Activated T-cell treated with anti-CD3 and anti-CD28 coated beads, Interleukin-2, amount 50 U/mL, for 4 hours (primary cell): ENCODE data around the gene SKA1. TPM values are rescaled to one million over a fixed set of nuclear protein-coding genes. Genes with fewer than 3 reads are reported as not detected.
"Not testable (repeated sequence)": the region's sequence is repeated elsewhere in the genome, so short reads cannot be mapped to it uniquely, and the experiment has no call there.

Experiments
- ATAC-seq, 2 donors: fragments of 200-7000 bp; cut with Tn5 transposase; one replicate each; pipeline ENCODE4 v1.10.0; 2021
- DNase-seq: peaks from one replicate; pipeline ENCODE4 v3.0.0-alpha.2; 2020
- H3K27me3 Mint-ChIP-seq: one replicate; pipeline ENCODE4 v1.8.0; 2021; ENCODE audit warnings: low read depth, mixed read lengths
- H3K36me3 Mint-ChIP-seq: one replicate; pipeline ENCODE4 v1.8.0; 2022; ENCODE audit warnings: mixed read lengths; ENCODE audit not compliant: insufficient read depth
- H3K4me1 Mint-ChIP-seq: one replicate; pipeline ENCODE4 v1.8.0; 2021; ENCODE audit warnings: low read depth, mixed read lengths
- H3K4me3 Mint-ChIP-seq: one replicate; pipeline ENCODE4 v1.8.0; 2021; ENCODE audit warnings: mild to moderate bottlenecking, moderate library complexity, mixed read lengths
- H3K9me3 Mint-ChIP-seq: one replicate; pipeline ENCODE4 v1.8.0; 2021; ENCODE audit warnings: mixed read lengths
- total RNA-seq, 3 donors: library from RNA; stranded (reverse); gene quantifications; one replicate each; pipeline ENCODE4 v1.2.1, GENCODE V29; 2021

Gene SKA1
- total RNA-seq, 3 donors from 2014 or later: 3.3 to 5.4 (median 3.9) TPM

- no peak for ATAC-seq
- Mint-ChIP-seq H3K36me3 (no peaks in the 10 kb centered on the region), H3K4me1 (peaks cover 5% of the 10 kb centered on the region), H3K4me3 (no peak overlapping the region), H3K9me3 (peaks cover 13% of the 10 kb centered on the region), H3K27me3 (peaks cover 31% of the 10 kb centered on the region)
- no peak for DNase-seq
Measured at GRCh38 chr18:50369672-50370071, 5.2 kb upstream of the SKA1 start.

GRCh38 chr18:50372743-50373142 lies 2.1 kb upstream of the SKA1 start:
- Mint-ChIP-seq H3K27me3 (peaks cover 20% of the 10 kb centered on the region), H3K9me3 (peaks cover 13% of the 10 kb centered on the region), H3K4me1 (peaks cover 12% of the 10 kb centered on the region), H3K36me3 (no peaks in the 10 kb centered on the region), H3K4me3 (no peak overlapping the region)
- DNase-seq: no peak
- no peak for ATAC-seq

DNA sequence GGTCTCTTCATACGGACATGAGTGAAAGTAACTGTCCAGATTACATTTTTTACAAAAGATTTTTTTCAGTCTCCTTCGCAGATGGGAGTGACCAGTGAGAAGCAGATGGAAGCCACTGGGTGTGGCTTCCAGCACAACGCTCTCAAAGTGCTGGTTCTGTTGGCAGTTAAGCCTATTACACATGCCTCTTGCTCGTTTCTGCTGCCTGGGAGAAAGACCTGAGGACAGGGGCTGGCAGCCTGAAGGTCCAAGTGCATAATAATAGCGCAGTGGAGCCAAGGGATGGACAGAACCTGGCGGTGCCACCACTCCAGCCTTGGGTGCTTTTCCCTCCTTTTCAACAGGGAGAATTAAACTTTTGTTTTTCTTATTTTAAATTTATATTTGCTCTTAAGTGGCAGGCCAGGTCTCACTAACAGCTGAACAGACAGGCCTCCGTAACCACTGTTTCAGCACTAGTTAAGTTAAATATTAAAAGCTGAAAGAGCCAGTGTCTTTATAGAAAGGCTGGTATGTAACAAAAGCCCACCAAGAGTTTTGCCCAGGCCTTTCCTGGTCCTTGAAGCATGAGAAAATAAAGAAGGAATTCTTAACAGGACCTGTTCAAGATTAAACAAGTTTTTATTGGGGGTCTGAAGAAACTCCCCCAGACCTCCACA lies 1.2 kb upstream of the SKA1 start:
- DNase-seq: no peak

DNA sequence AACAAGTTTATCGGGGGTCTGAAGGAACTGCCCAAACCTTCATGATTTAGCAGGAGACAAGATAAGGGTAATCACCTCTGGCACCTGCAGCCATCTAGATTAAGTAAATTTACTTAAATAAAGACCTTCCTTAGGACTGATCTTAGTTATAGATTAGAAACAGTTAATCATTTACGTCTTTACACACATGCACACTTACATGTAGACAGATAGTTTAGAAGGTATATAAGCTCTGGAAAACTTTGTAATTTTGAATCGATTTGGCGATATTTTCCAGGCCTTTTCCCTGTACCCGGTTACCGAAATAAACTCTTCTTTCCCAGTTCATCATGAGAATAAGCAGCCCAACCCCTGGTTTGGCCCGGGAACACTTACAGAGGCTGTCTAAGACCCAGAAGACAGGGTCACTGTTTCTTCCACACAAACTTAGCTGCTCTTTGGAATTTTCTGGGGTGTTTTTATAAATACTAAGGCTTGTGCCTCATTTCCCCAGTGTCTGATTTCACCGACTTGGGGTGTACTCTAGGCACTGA lies 560 bp upstream of the SKA1 start:
- peaks cover 10% of the 10 kb centered on the region for H3K9me3 Mint-ChIP-seq
- H3K27me3 Mint-ChIP-seq: peaks cover 10% of the 10 kb centered on the region
- peaks cover 12% of the 10 kb centered on the region for H3K4me1 Mint-ChIP-seq
- peak overlapping the region; percentile 79 for H3K4me3 Mint-ChIP-seq
- no peaks in the 10 kb centered on the region for H3K36me3 Mint-ChIP-seq
- DNase-seq (no peak), ATAC-seq (no peak)

More for the DNA sequence above, 1.2 kb upstream of the SKA1 start:
- H3K9me3 Mint-ChIP-seq: peaks cover 12% of the 10 kb centered on the region
- peaks cover 15% of the 10 kb centered on the region for H3K27me3 Mint-ChIP-seq
- H3K4me1 Mint-ChIP-seq: peaks cover 12% of the 10 kb centered on the region
- H3K36me3 Mint-ChIP-seq: no peaks in the 10 kb centered on the region
- no peak for ATAC-seq
- H3K4me3 Mint-ChIP-seq: no peak overlapping the region

- Mint-ChIP-seq H3K4me3 (no peak overlapping the region), H3K27me3 (no peaks in the 10 kb centered on the region), H3K4me1 (peaks cover 12% of the 10 kb centered on the region), H3K36me3 (no peaks in the 10 kb centered on the region), H3K9me3 (no peaks in the 10 kb centered on the region)
- DNase-seq: no peak
- ATAC-seq: no peak
Measured at GRCh38 chr18:50377061-50377798, 2.4 kb downstream of the SKA1 start.

- Mint-ChIP-seq H3K36me3 (no peaks in the 10 kb centered on the region), H3K4me3 (no peak overlapping the region), H3K27me3 (no peaks in the 10 kb centered on the region), H3K9me3 (no peaks in the 10 kb centered on the region), H3K4me1 (no peaks in the 10 kb centered on the region)
- no peak for ATAC-seq
- no peak for DNase-seq
Measured at GRCh38 chr18:50388988-50389387, 14.1 kb downstream of the SKA1 start.

DNA sequence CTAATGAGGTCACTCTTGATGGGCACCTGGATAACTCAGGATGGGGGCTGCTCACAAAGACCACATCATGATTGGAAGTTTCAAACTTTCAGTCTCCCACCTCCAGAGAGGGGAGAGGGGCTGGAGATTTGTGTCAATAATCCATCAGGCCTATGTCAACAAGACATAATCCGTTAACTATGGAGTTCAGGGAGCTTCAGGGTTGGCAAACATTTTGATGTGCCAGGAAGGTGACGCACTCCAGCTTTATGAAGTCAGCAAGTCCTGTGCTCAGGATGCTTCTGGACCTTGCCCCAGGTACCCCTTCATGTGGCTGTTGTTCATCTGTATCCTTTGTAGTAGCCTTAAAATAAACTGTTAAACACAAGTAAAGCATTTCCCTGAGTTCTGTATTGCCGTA lies 19.0 kb downstream of the SKA1 start:
- no peak for ATAC-seq
- DNase-seq: no peak
- peaks cover 3% of the 10 kb centered on the region for H3K4me1 Mint-ChIP-seq
- H3K36me3 Mint-ChIP-seq: no peaks in the 10 kb centered on the region
- no peaks in the 10 kb centered on the region for H3K9me3 Mint-ChIP-seq
- H3K4me3 Mint-ChIP-seq: no peak overlapping the region
- peaks cover 2% of the 10 kb centered on the region for H3K27me3 Mint-ChIP-seq

DNA sequence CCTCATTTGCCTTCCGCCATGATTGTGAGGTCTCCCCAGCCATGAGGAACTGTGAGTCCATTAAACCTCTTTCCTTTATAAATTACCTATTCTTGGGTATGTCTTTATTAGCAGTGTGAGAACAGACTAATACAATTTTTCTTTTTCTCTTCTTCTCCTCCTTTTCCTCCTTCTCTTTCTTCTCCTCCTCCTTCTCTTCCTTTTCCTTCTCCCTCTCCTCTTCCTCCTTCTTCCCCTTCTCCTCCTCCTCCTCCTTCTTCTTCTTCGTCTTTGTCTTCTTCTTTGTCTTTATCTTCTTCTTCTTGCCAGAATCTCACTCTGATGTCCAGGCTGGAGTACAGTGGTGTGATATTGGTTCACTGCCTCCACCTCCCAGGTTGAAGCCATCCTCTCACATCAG lies 20.2 kb downstream of the SKA1 start:
- H3K4me3 Mint-ChIP-seq: no peak overlapping the region
- H3K4me1 Mint-ChIP-seq: peaks cover 3% of the 10 kb centered on the region
- H3K27me3 Mint-ChIP-seq: peaks cover 7% of the 10 kb centered on the region
- no peaks in the 10 kb centered on the region for H3K36me3 Mint-ChIP-seq
- no peak for DNase-seq
- H3K9me3 Mint-ChIP-seq: no peaks in the 10 kb centered on the region
- no peak for ATAC-seq

DNA sequence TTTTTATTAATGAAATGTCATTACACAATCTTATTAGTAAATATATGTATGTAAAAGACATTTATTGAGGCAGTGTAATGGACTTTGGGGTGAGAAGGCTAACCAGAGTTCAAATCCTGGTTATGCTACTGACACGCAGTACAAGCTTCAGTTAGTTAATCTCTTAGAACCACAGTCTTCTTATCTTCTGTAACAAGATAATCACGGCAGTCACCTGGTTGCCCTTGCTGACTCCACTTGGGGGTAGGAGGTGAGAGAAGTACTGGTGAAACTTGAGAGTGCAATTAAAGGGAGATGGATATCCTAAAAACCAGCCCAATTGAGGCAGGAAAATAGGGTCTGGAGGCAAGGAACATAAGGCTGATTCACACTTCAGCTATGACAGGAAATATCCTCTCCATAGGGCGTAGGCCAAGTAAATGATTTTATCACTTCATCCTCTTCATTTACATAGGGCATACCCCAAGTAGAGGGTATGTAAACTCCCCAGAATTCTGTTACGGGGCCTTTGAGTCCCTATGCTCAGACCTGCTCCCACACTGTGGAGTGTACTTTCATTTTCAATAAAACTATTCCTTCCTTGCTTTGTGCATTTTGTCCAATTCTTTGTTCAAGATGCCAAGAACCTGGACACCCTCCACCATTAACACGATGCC lies 21.3 kb downstream of the SKA1 start:
- peaks cover 3% of the 10 kb centered on the region for H3K4me1 Mint-ChIP-seq
- no peaks in the 10 kb centered on the region for H3K36me3 Mint-ChIP-seq
- H3K9me3 Mint-ChIP-seq: no peaks in the 10 kb centered on the region
- peaks cover 16% of the 10 kb centered on the region for H3K27me3 Mint-ChIP-seq
- ATAC-seq (no peak), DNase-seq (no peak)
- H3K4me3 Mint-ChIP-seq: no peak overlapping the region

GRCh38 chr18:50397023-50397422 lies 22.2 kb downstream of the SKA1 start:
- H3K36me3 Mint-ChIP-seq: no peaks in the 10 kb centered on the region
- no peak for ATAC-seq
- peaks cover 3% of the 10 kb centered on the region for H3K4me1 Mint-ChIP-seq
- H3K4me3 Mint-ChIP-seq: no peak overlapping the region
- DNase-seq: no peak
- H3K9me3 Mint-ChIP-seq: no peaks in the 10 kb centered on the region
- peaks cover 23% of the 10 kb centered on the region for H3K27me3 Mint-ChIP-seq

DNA sequence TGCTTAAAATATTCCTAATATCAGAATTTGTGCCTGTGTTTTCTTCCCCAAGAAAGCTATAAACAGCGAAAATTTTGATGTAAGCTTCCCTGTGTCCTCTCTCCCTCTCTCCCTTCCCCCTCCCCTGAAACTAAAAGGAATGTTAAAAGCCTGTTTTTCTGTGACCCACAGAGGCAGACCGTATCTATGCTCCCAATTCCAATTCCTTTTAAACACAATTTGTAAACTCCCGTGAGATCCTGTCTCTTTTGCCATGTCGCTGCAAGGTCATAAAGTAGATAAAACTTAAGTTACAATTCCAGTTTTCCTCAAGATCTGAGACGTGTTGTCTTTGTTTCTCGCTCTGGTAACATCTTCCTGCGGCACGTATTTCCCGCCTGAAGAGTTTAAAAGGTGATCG lies 23.3 kb downstream of the SKA1 start:
- H3K4me3 Mint-ChIP-seq: no peak overlapping the region
- peaks cover 3% of the 10 kb centered on the region for H3K4me1 Mint-ChIP-seq
- no peaks in the 10 kb centered on the region for H3K36me3 Mint-ChIP-seq
- ATAC-seq (no peak), DNase-seq (no peak)
- no peaks in the 10 kb centered on the region for H3K9me3 Mint-ChIP-seq
- H3K27me3 Mint-ChIP-seq: peaks cover 34% of the 10 kb centered on the region

DNA sequence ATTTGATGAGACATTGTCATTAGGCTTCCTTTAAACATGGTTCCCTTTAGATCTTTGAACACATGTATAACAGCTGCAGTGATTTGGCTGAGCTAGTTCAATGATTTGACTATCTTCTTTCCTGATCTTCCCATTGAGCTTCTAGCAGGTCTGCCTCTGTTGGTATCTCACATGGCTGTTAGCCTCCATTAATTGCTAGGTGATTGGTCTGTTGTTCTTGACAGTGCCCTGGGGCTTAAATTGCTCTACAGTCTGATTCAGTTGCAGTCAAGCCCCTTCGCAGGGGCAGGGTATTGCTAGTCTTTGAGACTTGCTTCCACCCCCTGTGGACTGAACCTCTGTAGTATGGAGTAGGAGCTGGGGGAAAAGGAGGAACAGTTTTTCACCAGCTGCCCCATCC lies 24.1 kb downstream of the SKA1 start:
- Mint-ChIP-seq H3K9me3 (no peaks in the 10 kb centered on the region), H3K36me3 (no peaks in the 10 kb centered on the region), H3K27me3 (peaks cover 42% of the 10 kb centered on the region), H3K4me1 (peaks cover 3% of the 10 kb centered on the region), H3K4me3 (no peak overlapping the region)
- DNase-seq: no peak
- no peak for ATAC-seq

GRCh38 chr18:50399582-50399981 lies 24.7 kb downstream of the SKA1 start:
- ATAC-seq (no peak), DNase-seq (no peak)
- Mint-ChIP-seq H3K36me3 (no peaks in the 10 kb centered on the region), H3K9me3 (no peaks in the 10 kb centered on the region), H3K4me1 (peaks cover 3% of the 10 kb centered on the region), H3K4me3 (no peak overlapping the region), H3K27me3 (peaks cover 48% of the 10 kb centered on the region)

DNA sequence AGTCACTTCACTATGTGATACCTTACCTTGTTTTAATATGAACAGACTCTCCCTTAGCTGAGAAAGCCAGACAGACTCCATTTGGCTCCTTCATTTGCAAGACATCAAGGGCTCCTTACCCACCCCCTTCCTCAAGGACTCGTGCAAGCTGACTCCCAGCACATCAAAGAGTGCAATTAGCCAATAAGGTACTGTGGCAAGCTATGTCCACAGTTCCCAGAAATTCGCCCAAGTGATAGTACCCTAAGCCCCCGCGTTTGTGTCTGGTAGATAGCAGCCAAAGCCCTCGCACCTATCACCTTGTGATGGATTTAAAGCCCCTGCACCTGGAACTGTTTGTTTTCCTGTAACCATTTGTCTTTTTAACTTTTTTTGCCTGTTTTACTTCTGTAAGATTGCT lies 25.6 kb downstream of the SKA1 start:
- not testable (repeated sequence) for H3K4me1 Mint-ChIP-seq, ATAC-seq, H3K9me3 Mint-ChIP-seq, H3K4me3 Mint-ChIP-seq, DNase-seq, H3K36me3 Mint-ChIP-seq
- H3K27me3 Mint-ChIP-seq: peaks cover 56% of the 10 kb centered on the region
